K562 (cell line): ENCODE results near the gene PAFAH1B2. TPM values are rescaled to one million over a fixed set of nuclear protein-coding genes. Genes with fewer than 3 reads are reported as not detected.

Experiments
- ATAC-seq: fragments of 200-7000 bp; cut with Tn5 transposase; 3 replicates; pipeline ENCODE4 v1.9.1; 2020; ENCODE audit warnings: moderate library complexity
- BruUV-seq: library from RNA; stranded (reverse); fragments of 400-500 nt; replicated peaks from 2 replicates; lab custom pipeline; 2021; lab: Mats Ljungman, UMichigan
- CTCF ChIA-PET: fragments of 300-600 bp; formaldehyde crosslinking; extraction: SDS; loops from one replicate; lab custom pipeline; 2021; ENCODE audit warnings: low intra/inter-chr PET ratio; lab: Yijun Ruan, JAX
- POLR2A ChIA-PET: fragments of 300-600, 350-650 bp; sonication (Branson Sonifier 250); formaldehyde crosslinking; extraction: SDS; loops from one replicate; lab custom pipeline; 2021; ENCODE audit warnings: antibody characterized with exemption, inconsistent platforms; lab: Yijun Ruan, JAX
- DNase-seq, 4 experiments: peaks; one replicate each; pipeline versions ENCODE4 v3.0.0 to v3.0.0-alpha.2; 2011 to 2018; ENCODE audit warnings: low spot score in 3 of 4, mixed read lengths in 3 of 4; ENCODE audit errors: extremely low read depth in 1 of 4
- FAIRE-seq: peaks from 2 replicates; lab custom pipeline; 2011; peaks lifted over from hg19 to GRCh38; lab: Jason Lieb, UNC
- H2AFZ ChIP-seq: 2 replicates; pipeline ENCODE4 v1.6.0; 2011; ENCODE audit warnings: low read depth, low read length, control low read depth, inconsistent platforms
- H3K27ac ChIP-seq: fragments of 200-600 bp; 3 replicates; pipeline ENCODE4 v1.8.0; 2011; ENCODE audit warnings: low read depth, mild to moderate bottlenecking, control low read depth, inconsistent platforms, low read length, moderate library complexity, mixed read lengths; ENCODE audit errors: extremely low read depth
- H3K27me3 ChIP-seq, 2 experiments: fragments of 300-600 bp in 1 of 2; 2 replicates in 1 of 2; 3 replicates in 1 of 2; pipeline versions ENCODE4 v1.6.0 to v1.8.0; 2011; ENCODE audit warnings: inconsistent platforms in 2 of 2, low read length in 2 of 2, mild to moderate bottlenecking in 1 of 2, mixed read lengths in 1 of 2, moderate library complexity in 1 of 2; ENCODE audit not compliant: control insufficient read depth in 2 of 2, insufficient read depth in 2 of 2
- H3K36me3 ChIP-seq: fragments of 300-600 bp; 3 replicates; pipeline ENCODE4 v1.8.0; 2011; ENCODE audit warnings: mild to moderate bottlenecking, low read length, inconsistent platforms; ENCODE audit not compliant: control insufficient read depth, insufficient read depth
- H3K4me1 ChIP-seq, 2 experiments: fragments of 200-600 bp in 1 of 2; replicated peaks in 1 of 2; 2 replicates in 1 of 2; 3 replicates in 1 of 2; pipeline versions ENCODE4 v1.5.1 to v1.8.0; 2011; ENCODE audit warnings: inconsistent platforms in 2 of 2, low read length in 2 of 2, mild to moderate bottlenecking in 1 of 2, mixed read lengths in 1 of 2, moderate library complexity in 1 of 2; ENCODE audit not compliant: control insufficient read depth in 2 of 2, insufficient read depth in 2 of 2
- H3K4me2 ChIP-seq: 2 replicates; pipeline ENCODE4 v1.6.1; 2011; ENCODE audit warnings: low read length, control low read depth, inconsistent platforms, mixed read lengths; ENCODE audit not compliant: insufficient read depth
- H3K4me3 ChIP-seq: fragments of 200-600 bp; sonication (generic), shearing (Covaris generic); 2 replicates; pipeline ENCODE4 v1.5.1; 2016; ENCODE audit warnings: control low read depth, inconsistent platforms
- H3K79me2 ChIP-seq: fragments of 200-600 bp; 3 replicates; pipeline ENCODE4 v1.8.0; 2011; ENCODE audit warnings: low read length, inconsistent platforms; ENCODE audit not compliant: control insufficient read depth, insufficient read depth
- H3K9ac ChIP-seq, 2 experiments: 2 replicates each; pipeline versions ENCODE4 v1.6.0 to v1.6.1; 2011; ENCODE audit warnings: low read depth in 2 of 2, low read length in 2 of 2, control low read depth in 1 of 2, inconsistent platforms in 1 of 2, mild to moderate bottlenecking in 1 of 2, mixed read lengths in 1 of 2; ENCODE audit not compliant: insufficient read depth in 1 of 2
- H3K9me1 ChIP-seq: one replicate; pipeline ENCODE4 v1.6.0; 2011; ENCODE audit warnings: inconsistent platforms, mild to moderate bottlenecking, low read length, moderate library complexity; ENCODE audit not compliant: control insufficient read depth, insufficient read depth
- H3K9me3 ChIP-seq: replicated peaks from 2 replicates; pipeline ENCODE4 v1.5.1; 2011; ENCODE audit warnings: low read depth, low read length, inconsistent platforms; ENCODE audit not compliant: control insufficient read depth, insufficient read depth
- H4K20me1 ChIP-seq: replicated peaks from 2 replicates; pipeline ENCODE4 v1.6.1; 2011; ENCODE audit warnings: low read length, inconsistent platforms, mixed read lengths; ENCODE audit not compliant: control insufficient read depth, insufficient read depth
- CCNT2 ChIP-seq: IDR thresholded peaks from 2 replicates; pipeline ENCODE4 v1.6.1; 2011; ENCODE audit warnings: borderline replicate concordance, low read depth, mild to moderate bottlenecking, moderate library complexity, mixed read lengths, low read length; ENCODE audit not compliant: insufficient read length; ENCODE audit errors: extremely low read depth
- GATAD2B ChIP-seq: fragments of 450-650 bp; IDR thresholded peaks from 2 replicates; pipeline ENCODE4 v1.6.1; 2017; ENCODE audit warnings: mild to moderate bottlenecking, borderline replicate concordance
- KDM1A ChIP-seq, 2 experiments: fragments of 450-650 bp; IDR thresholded peaks; 2 replicates each; pipeline ENCODE4 v1.6.1; 2016; ENCODE audit warnings: mild to moderate bottlenecking in 2 of 2
- MYC ChIP-seq, 2 experiments: fragments of 250-450 bp in 1 of 2; sonication (Bioruptor Pico) in 1 of 2; IDR thresholded peaks; 2 replicates each; pipeline versions ENCODE4 v1.5.1 to v1.6.1; 2012 to 2021; ENCODE audit warnings: low read depth in 2 of 2, borderline replicate concordance in 1 of 2, improper control_type of control experiment in 1 of 2, low read length in 1 of 2, mild to moderate bottlenecking in 1 of 2, moderate library complexity in 1 of 2
- PCBP1 ChIP-seq: fragments of 200-400 bp; formaldehyde crosslinking; IDR thresholded peaks from 2 replicates; pipeline ENCODE4 v1.6.1; 2018; ENCODE audit warnings: mild to moderate bottlenecking, low read depth, low read length; ENCODE audit not compliant: poor library complexity, severe bottlenecking
- RB1 ChIP-seq: fragments of 450-650 bp; IDR thresholded peaks from 2 replicates; pipeline ENCODE4 v1.6.1; 2017; ENCODE audit warnings: low read depth, mild to moderate bottlenecking
- RBBP5 ChIP-seq: fragments of 200-600 bp; sonication (generic); IDR thresholded peaks from 2 replicates; pipeline ENCODE4 v1.6.1; 2012; ENCODE audit warnings: borderline replicate concordance, mild to moderate bottlenecking, low read length, control low read depth, inconsistent platforms; ENCODE audit not compliant: insufficient read depth, poor library complexity, severe bottlenecking
- RBFOX2 ChIP-seq: fragments of 200-400 bp; formaldehyde crosslinking; IDR thresholded peaks from 2 replicates; pipeline ENCODE4 v1.6.1; 2017; ENCODE audit warnings: low read depth, mild to moderate bottlenecking, low read length, moderate library complexity
- TEAD1 ChIP-seq, 2 experiments: fragments of 450-650 bp in 1 of 2; sonication (generic) in 1 of 2; formaldehyde crosslinking; IDR thresholded peaks; 2 replicates each; pipeline versions ENCODE4 v1.4.0 to v1.8.0; 2020 to 2022; ENCODE audit warnings: mild to moderate bottlenecking in 2 of 2, missing genetic modification reagents in 1 of 2
- U2AF2 ChIP-seq: fragments of 200-400 bp; formaldehyde crosslinking; optimal IDR thresholded peaks from 2 replicates; pipeline ENCODE3; 2017; ENCODE audit warnings: low read depth, mild to moderate bottlenecking, low read length
- ZBTB7A ChIP-seq: IDR thresholded peaks from 2 replicates; pipeline ENCODE4 v1.6.1; 2011; ENCODE audit warnings: low read depth, mild to moderate bottlenecking, low read length, moderate library complexity, borderline replicate concordance; ENCODE audit not compliant: control insufficient read depth
- WGBS: fragments of 100-300 bp; shearing (Covaris generic); methylation state at CpG from one replicate; pipeline ENCODE4 v1.1.6; 2016; ENCODE audit warnings: low coverage, mixed read lengths; ENCODE audit not compliant: insufficient coverage; ENCODE audit errors: missing lambda C conversion rate; 5-methylcytosine and 5-hydroxymethylcytosine counted together
- in situ Hi-C: fragments of 300-500 bp; cut with MboI; formaldehyde crosslinking; loops from 4 replicates; pipeline ENCODE4 v1.15.0; 2018; ENCODE audit warnings: inconsistent platforms, mixed read lengths
- intact Hi-C: fragments of 100-400 bp; cut with micrococcal nuclease; formaldehyde crosslinking; loops from 2 replicates; pipeline ENCODE4 v1.14.2; 2022
- polyA plus RNA-seq, 8 experiments: library from polyadenylated mRNA; depleted of rRNA in 4 of 8; stranded (reverse) in 5 of 8; unstranded in 3 of 8; fragments of >200 nt; fragmentation: Nextera tagmentation in 2 of 8; fragmentation: Illumina TruSeq in 1 of 8; extraction: Ambion mirVana in 2 of 8; extraction: Trizol in 1 of 8; gene quantifications; 2 replicates each; pipeline versions ENCODE4 v1.2.1 to v1.2.3, GENCODE V29; 2011 to 2014; ENCODE audit warnings: inconsistent platforms in 1 of 8, missing spikeins in 1 of 8
- total RNA-seq, 7 experiments: library from RNA; depleted of rRNA in 6 of 7; stranded (reverse); fragments of >200 nt in 6 of 7; fragmentation: Illumina TruSeq in 2 of 7; extraction: Trizol in 2 of 7; gene quantifications; 2 replicates each; pipeline versions ENCODE4 v1.2.1 to v1.2.3, GENCODE V29; 2011 to 2021; ENCODE audit warnings: low replicate concordance in 1 of 7
- TF ChIP-seq, protein P1 (sequence below), 2 experiments: IDR thresholded peaks; 2 replicates each; pipeline ENCODE4 v1.6.1; 2012; ENCODE audit warnings: improper control_type of control experiment in 2 of 2, low read depth in 2 of 2, low read length in 2 of 2, borderline replicate concordance in 1 of 2
- TF ChIP-seq, protein P2 (sequence below), 2 experiments: IDR thresholded peaks; 2 replicates each; pipeline ENCODE4 v1.6.1; 2011; ENCODE audit warnings: borderline replicate concordance in 1 of 2, control low read depth in 1 of 2, low read depth in 1 of 2, low read length in 1 of 2, mild to moderate bottlenecking in 1 of 2, mixed read lengths in 1 of 2, moderate library complexity in 1 of 2; ENCODE audit not compliant: insufficient read depth in 1 of 2, insufficient read length in 1 of 2, poor library complexity in 1 of 2, severe bottlenecking in 1 of 2; ENCODE audit errors: extremely low read depth in 1 of 2

PAFAH1B2 gene
- total and polyA plus RNA-seq, 9 of the 15 experiments (the other 6 are each of a cell fraction or from before 2014, with no cell fraction given) = 27.8 to 94.7 (median 64.9) TPM

DNA sequence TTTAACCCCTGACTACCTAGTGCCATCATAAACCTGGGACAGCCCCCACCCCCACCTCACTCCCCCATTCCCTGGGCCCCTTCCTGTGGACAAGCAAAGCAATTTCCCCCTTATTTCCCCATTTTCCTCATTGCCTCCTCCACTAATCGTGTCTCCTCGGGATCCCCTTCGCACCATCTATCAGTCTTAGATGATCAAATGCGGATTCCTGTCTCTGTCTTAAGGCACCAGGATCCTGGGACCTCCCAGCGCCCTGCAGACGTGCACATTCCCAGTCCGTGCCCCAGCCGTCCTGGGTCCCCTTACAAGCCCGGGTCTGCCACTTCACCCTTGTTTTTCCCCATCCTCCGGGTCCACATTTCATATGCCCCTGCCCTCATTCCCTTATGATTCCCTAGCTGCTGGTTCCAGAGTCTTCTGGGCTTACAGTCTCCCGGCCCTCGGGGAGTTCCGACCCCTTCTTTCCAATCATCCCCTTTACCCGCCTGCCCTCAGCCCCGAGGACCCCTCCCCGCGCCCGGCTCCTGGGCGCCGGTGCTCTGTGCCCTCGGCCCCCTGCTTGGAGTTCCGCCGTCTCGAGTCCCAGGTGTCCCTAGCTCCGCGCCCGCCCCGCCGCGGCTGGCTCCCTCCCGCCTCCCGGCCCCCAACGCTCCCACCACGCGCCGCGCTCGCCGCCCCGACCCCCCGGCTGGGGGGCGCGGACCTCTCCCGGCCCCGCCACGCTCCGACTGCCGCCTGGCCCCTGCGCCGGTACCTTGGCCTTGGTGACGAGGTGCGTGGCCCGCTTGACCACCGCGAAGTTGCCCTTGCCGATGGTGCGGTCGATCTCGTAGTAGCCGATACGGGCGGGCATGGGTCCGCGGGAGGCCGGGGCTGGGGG lies 46.5 kb upstream of the PAFAH1B2 start:
- Histone ChIP-seq H3K9ac (peak overlapping the region; percentile 69 to 97), H4K20me1 (peaks cover 32% of the 10 kb centered on the region), H3K9me1 (no peaks in the 10 kb centered on the region), H3K79me2 (peaks cover 55% of the 10 kb centered on the region), H3K4me3 (peak overlapping the region; percentile 91), H3K36me3 (no peaks in the 10 kb centered on the region; the same call in 2 of the 3 replicates), H3K4me1 (peaks cover 22 to 34% of the 10 kb centered on the region in 2 experiments), H2AFZ (peak overlapping the region; percentile 77), H3K4me2 (peak overlapping the region; percentile 82), H3K27me3 (no peaks in the 10 kb centered on the region), H3K9me3 (no peaks in the 10 kb centered on the region), H3K27ac (peak overlapping the region; percentile 90)
- POLR2A ChIA-PET = interaction anchor here (0.5 to 2.4 kb wide), 12 partner anchors 9 to 1003 kb away, joined by 3 to 6 read pairs (median 3); partner anchors contain the start of gene APOA5
- no TSS peak for BruUV-seq
- peak; percentile 35 to 72 (median 60) for DNase-seq
- 2% methylated on average over 37 of the region's 65 CpGs for WGBS
- ATAC-seq = peak; percentile 44
- intact Hi-C loops (loop anchor here (2.0 to 5.0 kb wide), 5 partner anchors 27 to 217 kb away; no protein-coding TSS in a partner anchor), in situ Hi-C loops (no loop called here)
- CTCF ChIA-PET = interaction anchor here (0.6 to 1.9 kb wide), 2 partner anchors 36 to 218 kb away, joined by 4 to 8 read pairs; no protein-coding TSS in a partner anchor
- no peak for FAIRE-seq
- TF ChIP-seq ZBTB7A = peak; percentile 73
- no peak for TF ChIP-seq U2AF2
- TF ChIP-seq RBFOX2 = peak; percentile 78
- TF ChIP-seq, protein P1, sequence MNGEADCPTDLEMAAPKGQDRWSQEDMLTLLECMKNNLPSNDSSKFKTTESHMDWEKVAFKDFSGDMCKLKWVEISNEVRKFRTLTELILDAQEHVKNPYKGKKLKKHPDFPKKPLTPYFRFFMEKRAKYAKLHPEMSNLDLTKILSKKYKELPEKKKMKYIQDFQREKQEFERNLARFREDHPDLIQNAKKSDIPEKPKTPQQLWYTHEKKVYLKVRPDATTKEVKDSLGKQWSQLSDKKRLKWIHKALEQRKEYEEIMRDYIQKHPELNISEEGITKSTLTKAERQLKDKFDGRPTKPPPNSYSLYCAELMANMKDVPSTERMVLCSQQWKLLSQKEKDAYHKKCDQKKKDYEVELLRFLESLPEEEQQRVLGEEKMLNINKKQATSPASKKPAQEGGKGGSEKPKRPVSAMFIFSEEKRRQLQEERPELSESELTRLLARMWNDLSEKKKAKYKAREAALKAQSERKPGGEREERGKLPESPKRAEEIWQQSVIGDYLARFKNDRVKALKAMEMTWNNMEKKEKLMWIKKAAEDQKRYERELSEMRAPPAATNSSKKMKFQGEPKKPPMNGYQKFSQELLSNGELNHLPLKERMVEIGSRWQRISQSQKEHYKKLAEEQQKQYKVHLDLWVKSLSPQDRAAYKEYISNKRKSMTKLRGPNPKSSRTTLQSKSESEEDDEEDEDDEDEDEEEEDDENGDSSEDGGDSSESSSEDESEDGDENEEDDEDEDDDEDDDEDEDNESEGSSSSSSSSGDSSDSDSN (IDR thresholded peaks at IDR 0.05; ENCODE audit: borderline replicate concordance in 1 of 2, low read depth in 2 of 2, low read length in 2 of 2) = 0 out of 4 replicates have a peak, but pooled peaks have one; percentile 9 to 58
- 0 out of 4 replicates have a peak, but pooled peaks of 1 of the 2 experiments have one; percentile 37 for TF ChIP-seq TEAD1 (CRISPR knock-in tag; IDR thresholded peaks at IDR 0.05)
- TF ChIP-seq, protein P2, sequence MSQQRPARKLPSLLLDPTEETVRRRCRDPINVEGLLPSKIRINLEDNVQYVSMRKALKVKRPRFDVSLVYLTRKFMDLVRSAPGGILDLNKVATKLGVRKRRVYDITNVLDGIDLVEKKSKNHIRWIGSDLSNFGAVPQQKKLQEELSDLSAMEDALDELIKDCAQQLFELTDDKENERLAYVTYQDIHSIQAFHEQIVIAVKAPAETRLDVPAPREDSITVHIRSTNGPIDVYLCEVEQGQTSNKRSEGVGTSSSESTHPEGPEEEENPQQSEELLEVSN (IDR thresholded peaks at IDR 0.05; ENCODE audit: borderline replicate concordance in 1 of 2, extremely low read depth in 1 of 2, insufficient read depth in 1 of 2, insufficient read length in 1 of 2, low read depth in 1 of 2, low read length in 1 of 2, poor library complexity in 1 of 2, severe bottlenecking in 1 of 2) = peak in 1 of 2 experiments; percentile 33
- peak; percentile 83 for TF ChIP-seq RBBP5
- peak; percentile 27 for TF ChIP-seq CCNT2
- peak; percentile 77; the same call in 1 of the 2 replicates for TF ChIP-seq GATAD2B
- TF ChIP-seq PCBP1 = peak; percentile 54
- TF ChIP-seq RB1 = peak; percentile 64; the same call in 1 of the 2 replicates
- TF ChIP-seq MYC (IDR thresholded peaks at IDR 0.05; ENCODE audit: low read depth, low read length) = 0 out of 2 replicates have a peak, but pooled peaks have one; percentile 33
- no peak for TF ChIP-seq MYC (CRISPR knock-in tag; IDR thresholded peaks at IDR 0.05; ENCODE audit: borderline replicate concordance, low read depth)
- no peak for TF ChIP-seq KDM1A (IDR thresholded peaks at IDR 0.05)
